Hematopoietic multipotent progenitor cell treated with erythropoietin and hydrocortisone succinate and interleukin-3 and kit ligand, for 17 days (in vitro differentiated cells): ENCODE data around the gene FOXE1.

Experiments used
- DNase-seq: peaks from one replicate; pipeline ENCODE4 v3.0.0-alpha.2; 2015; ENCODE audit warnings: low spot score

Gene FOXE1

DNA sequence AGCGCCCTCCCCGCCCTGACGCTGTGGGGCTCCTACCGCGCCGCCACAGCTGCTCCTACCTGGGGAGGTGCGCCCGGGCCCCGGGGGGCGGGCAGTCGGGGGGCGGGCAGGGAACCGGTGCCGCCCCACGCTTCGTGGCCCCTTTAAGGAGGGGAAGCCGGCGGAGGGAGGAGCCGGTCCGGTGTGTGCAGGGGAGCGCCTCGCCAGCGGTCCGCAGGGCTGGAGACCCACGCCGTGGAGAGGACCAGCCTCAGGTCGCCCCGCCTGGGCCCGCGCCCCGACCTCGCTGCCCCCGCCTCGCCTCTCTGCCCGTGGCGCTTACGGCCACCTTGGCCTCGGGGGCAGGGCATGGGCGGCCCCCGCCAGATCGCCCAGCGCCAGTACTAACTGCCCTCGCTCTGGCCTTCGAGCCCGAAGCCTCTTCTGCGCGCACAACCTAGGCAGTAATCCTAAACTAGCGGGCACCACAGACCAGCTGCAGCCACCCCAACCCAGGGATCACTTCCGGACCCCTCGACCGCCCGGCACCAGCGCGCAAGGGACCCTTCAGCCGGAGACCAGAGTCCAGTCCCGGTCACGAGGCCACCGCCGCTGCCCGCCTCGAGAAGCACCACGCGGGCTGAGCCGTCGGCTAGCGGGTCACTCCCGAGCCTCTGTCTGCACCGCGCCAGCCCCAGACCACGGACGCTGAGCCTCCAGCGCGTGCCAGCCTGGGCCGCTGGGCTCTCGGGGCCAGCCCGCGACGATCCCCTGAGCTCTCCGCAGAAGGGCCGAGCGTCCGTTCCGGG is at the start of gene FOXE1:
Gene FOXE1 (plus strand): TSS at position 171 of the 788 bp plus-strand sequence. CDS start 689 bp downstream, outside the sequence.
- no peak for DNase-seq

DNA sequence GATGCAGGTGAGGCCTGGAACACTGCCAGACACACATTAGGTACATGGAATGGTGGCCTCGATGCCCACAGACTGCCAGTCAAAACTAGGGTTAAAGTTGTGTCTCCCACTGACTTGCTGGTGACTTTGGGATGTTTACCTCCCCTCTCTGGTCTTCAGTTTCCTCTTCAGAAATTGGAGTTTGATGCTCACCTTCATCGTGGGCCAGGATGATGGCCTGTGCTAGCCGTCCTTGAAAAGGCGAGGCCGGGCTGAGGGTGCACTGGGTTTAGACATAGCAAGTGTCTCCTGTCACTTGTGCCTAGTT is 49.0 kb upstream of the FOXE1 start:
- DNase-seq: no peak

DNA sequence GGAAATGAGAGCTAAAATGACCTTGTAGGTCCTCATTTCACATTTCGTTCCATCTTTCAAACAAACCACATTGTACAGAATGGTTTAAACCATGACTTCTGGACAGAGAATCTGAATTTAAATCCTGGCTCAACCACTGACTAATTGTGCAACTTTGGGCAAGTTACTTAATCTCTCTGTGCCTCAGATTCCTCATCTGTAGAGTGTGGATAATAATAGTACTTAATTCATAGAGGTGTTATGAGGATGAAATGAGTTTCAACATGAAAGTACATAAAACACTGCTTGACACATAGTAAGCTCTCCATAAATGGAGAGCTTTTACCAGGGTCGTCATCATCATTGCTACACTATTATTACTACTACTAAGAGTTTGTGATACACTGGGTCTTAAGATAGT is 46.3 kb upstream of the FOXE1 start:
- DNase-seq: no peak

DNA sequence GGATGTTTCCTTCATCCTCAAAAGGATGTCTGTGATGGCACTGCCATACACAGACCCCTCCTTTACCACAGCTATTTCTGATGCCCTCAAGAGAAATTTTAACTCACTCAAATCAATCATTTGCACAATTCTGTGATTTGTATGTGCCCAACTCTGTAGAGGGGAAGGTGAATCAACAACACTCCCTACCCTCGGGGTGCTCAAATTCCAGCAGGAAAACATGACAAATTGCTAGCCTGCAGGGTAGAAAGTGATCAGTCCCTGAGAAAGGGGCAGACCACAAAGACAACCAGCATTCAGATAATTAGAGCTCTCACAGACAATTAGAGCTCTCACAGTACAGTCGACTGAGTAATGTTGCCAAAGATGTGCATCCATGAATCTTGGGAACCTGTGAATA is 45.3 kb upstream of the FOXE1 start:
- no peak for DNase-seq

DNA sequence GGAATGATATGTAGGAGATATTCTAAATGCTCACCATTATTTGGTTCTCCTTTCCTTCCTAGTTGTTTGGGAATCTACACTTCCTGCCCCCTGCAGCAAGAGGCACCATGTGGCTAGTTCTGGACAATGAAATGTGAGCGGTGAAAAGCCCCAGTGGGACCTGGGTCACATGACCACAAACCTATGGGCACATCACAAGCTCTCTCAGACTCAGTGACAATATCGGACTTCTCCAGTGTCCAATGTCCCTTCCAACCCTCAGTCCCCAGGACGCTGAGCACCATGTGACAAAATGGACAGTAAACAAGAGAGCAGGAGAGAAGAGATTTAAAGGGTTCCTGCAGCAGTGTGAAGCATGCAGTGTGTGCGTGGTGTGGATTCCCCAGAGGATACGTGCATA is 44.6 kb upstream of the FOXE1 start:
- DNase-seq: no peak

DNA sequence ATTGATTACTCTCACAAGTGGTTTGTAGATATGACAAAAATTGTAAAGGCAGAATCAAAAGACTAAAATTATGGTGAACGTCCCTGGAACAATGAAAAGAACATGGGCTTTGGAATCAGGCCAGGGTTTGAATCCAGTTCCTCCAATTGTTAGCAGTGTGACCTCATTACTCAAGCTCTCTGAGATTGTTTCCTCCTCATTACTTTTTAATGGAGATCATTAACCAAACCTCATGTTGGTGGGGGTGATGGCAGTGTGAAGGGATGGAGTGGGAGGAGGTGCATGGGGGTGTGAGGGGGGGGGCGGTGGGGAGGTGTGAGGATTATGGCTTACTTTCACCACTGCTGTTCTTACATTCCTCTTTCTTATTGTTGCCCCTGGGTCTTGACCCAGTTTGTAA is 44.1 kb upstream of the FOXE1 start:
- DNase-seq: no peak

DNA sequence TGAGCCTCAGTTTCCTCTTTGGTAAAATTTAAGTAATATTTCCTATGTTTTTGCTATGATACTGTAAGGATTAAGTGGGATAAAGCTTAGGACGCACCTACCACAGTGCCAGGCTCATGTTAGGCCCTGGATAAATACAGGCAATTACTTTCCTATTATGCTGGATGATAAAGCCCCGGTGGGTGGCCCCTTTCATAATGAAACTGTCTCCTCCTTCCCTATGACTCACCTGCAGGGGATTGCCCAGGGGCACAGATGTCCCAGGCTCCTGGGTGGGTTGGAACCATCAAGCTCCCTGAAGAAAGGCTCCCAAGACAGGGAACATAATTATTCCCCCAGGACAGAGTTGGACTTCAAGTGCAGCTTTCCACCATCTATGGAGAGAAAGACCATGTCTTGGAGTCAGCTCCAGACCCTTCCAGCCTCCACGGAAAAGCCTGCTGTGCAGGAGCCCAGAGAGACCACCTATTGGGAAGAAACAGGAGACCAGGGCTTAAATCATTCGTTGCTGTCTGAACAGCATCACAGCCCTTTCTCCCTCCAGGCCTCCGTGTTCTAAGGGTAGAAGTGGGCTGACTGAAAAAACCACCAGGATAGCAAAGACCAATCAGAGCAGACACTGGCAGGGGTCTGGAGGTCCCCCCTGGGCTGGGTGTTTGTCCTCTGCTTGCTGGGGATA is 43.2 kb upstream of the FOXE1 start:
- DNase-seq: no peak

DNA sequence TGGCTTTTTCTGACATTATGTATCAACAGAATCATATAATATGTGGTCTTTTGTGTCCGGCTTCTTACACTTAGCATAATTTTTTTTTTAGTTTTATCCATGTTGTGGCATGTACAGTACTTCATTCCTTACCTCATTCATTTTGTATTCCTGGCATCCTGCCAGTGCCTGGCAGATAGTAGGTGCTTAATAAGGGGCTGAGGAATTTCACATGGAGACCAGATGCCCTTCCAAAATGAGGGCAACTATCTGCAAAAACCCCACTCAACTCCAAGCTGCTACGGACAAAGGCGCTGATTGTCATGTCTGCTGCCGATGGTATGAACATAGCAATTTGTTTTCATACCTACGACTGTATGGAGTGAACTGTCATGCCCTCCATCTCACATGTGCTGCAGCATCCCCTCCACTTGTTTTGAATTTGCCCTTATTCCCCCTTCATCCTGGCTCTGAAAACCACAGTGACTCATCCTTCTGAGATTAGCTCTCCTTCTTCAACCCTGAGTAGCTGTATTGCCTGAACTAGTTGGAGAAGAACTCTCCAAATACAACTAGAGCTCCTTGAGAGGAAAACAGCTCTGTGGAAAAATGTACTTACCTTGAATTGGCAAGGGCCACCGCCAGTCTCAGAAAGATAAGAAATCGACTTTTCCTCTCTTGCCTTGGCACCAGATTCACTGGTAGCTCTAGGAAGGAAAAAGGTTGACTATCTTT is 41.3 kb upstream of the FOXE1 start:
- no peak for DNase-seq

DNA sequence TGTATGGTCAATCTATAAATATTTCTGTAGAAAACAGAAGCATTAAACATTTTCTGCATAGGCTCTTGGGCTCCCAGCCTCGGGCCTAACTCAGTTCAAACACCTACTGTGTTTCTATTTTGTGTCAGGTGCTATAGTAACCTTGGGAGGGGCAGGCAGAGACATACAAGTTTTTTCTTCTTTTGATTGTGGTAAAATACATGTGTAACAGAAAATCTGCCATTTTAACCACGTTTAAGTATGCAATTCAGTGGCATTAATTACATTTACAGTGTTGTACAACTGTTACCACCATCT is 40.8 kb upstream of the FOXE1 start:
- no peak for DNase-seq

DNA sequence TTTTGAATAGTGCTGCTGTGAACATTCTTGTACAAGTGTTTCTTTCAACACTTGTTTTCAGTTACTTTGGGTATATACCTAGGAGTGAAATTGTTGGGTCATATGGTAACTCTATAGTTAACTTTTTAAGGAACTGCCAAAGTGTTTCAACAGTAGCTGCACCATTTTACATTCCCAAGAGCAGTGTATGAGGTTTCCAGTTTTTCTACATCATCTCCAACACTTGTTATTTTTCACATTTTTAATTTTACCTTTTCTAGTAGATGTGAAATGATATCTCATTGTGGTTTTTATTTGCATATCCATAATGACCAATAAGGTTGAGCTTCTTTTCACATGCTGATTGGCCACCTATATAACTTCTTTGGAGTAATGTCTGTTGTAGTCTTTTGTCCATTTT is 40.0 kb upstream of the FOXE1 start:
- DNase-seq: no peak

DNA sequence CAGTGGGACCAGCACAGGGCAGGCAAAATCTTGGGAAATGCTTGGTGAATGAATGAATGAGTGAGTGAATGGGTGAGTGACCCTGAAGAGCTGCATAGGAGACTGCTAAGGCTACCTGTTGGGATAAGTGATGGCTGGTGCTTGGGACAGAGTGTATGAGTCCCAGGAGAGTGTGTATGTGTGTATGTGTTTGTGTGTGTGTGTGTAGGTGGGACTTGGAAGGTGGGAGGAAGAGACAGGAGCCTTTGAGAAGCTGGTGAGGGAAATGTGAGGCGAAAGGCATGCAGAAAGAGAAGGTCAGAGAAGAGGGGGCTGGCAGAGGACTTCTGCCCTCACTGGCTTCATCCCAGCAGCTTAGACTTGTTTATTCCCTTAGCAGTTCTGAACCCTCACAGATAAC is 33.3 kb upstream of the FOXE1 start:
- DNase-seq: no peak

DNA sequence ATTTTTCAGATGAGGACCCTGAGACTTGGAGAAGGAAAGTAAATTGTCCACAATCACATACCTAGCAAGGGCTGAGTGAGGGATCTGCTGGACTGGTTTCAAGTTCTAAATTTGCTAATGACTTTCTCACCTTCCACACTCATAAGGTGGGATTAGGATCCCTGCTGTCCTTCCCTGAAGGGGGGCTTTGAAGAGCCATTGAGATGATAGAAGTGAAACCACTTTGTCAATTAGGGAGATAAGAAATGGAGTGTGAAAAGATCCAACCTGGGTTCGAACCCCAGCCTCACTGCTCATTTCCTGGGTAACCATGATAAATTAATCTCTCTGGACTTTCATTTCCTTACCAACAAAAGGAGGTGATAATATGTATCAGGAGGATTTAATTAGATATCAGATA is 32.7 kb upstream of the FOXE1 start:
- no peak for DNase-seq

DNA sequence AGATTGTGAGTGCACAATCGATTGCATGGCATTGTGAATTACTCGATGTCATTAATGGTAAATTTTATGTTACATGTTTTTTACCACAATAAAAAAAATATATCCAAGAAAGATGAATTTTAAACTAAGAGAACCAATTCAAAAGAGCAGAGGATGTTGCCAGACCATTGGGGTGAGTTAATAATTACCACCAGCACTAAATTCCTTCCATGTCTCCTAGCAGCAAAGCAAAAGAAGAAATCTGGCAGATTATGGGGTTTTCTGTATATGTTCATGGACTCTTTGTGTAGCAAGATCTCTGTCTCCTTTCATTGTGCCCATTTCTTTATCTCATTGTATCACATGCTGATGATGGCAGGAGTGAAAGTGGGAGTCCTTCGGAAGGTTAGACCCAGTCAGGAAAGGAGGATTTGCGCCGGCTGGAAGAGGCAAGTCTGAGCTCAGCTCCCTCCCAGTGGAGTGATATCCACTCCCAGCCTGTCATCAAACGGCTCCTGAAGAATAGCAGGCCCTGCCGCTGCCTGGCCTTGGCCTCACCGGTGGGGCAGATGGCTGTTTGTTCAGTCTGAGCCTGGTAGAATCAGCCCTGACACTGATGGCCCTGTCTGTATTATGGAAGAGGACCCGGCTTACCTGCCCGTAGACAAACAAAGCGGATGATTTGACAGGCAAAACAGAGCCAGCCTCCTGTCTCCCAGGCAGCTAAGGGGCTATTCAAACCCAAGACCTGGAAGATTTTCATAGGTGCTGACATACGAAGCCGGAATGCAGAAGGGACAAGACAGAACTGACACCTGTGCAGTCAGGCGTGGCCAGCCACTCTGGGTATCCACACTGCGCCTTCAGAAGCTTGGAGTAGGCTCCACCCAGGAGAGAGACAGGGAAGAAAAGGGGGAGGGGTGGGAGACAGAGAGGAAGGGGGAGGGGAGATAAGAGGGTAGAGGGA is 21.9 kb upstream of the FOXE1 start:
- no peak for DNase-seq

DNA sequence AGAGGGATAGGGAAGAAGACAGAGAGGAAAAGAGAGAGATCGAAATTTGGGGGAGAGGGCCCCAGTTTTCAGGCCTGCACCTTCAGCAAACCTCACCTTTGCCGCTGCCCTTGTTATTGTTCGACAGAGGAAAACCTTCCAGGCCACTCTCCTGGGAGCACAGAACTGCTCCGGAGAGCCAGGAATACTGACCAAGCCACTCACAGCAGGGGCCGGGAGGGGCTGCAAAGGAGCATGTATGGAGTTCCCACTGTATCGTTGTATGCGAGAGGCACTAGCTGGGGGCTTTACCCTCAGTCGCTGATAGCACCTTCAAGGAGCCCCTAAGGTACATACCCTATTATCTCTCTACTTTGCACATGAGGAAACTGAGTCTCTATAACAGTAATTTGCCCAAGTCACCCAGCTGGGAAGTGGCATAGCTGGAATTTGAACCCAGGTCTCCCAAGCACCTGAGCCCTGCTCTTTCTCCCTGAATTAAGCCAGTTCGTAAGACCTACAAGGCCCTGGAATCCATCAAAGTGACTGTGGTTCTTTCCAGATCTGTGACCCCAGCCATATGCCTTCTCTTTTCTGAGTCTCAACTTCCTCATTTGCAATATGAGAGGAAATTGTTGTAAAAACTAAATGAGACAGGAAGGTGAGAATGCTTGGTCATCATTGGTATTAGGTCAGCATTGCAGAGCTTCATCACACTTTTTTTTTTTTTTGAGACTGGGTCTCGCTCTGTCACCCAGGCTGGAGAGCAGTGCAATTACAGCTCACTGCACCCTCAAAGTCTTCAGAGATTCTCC is 21.0 kb upstream of the FOXE1 start:
- DNase-seq: no peak

DNA sequence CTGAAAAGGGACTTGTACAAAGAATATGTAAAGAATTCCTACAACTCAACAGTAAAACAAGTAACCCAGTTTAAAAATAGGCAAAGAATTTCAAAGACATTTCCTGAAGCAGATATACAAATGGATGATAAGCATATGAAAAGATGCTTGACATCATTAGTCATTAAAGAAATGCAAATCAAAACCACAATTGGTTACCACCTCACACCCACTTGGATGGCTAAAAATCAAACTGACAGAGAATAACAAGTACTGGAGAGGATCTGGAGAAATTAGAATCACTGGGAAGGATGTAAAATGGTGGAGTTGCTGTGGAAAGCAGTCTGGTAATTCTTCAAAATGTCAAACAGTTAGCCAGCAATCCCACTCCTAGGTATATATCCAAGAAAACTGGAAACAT is 12.5 kb upstream of the FOXE1 start:
- no peak for DNase-seq

DNA sequence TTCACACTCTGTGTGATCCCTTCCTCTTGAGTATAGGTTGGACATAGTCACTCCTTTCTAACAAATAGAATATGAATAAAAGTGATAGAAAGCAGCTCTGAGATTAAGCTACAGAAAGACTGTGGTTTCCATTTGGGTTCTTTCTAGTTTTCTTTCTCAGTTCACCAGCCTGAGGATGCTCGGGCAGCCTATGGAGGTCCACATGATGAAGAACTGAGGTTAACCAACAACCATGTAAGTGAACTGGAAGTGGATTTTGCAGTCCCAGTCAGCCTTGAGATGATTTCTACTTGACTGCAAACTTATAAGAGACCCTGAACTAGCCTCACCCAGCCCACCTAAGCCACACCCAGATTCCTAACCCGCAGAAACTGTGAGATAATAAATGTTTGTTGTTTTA is 10.1 kb upstream of the FOXE1 start:
- DNase-seq: no peak

DNA sequence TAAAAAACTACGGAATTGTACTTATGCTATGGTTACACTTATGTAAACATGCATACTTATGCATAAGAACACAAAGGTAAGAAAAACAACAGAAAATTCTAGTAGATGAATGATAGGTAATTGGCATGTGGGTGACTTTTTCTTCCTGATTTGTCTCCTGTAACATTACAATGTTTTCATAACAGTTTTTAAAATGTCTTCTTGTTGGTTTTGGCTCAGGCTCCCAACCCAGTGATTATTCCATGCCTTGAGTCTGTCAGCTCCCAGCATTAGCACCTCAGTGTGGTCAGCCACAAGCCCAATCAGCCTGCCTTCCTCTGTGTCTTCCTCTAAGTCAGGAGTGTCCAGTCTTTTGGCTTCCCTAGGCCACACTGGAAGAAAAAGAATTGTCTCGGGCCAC is 7.9 kb upstream of the FOXE1 start:
- no peak for DNase-seq

DNA sequence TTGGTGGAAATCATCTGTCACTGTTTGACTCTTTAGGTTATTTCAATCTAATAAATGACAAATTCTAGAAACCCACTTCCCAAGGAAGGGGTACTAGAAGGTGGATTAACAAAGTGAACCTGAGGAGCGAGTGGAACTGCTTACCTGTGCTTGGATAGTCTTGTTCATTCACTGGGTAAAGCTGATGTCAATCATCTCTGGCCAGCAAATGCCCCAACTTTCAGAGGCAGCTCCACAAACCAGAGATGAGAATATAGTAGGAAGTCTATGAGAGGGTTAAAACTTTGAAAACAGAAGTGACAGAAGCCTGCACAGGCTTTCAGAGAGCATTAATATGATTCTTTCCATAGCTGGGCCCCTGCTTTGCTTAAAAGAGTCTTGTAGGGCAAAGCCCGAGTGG is 7.3 kb upstream of the FOXE1 start:
- no peak for DNase-seq

DNA sequence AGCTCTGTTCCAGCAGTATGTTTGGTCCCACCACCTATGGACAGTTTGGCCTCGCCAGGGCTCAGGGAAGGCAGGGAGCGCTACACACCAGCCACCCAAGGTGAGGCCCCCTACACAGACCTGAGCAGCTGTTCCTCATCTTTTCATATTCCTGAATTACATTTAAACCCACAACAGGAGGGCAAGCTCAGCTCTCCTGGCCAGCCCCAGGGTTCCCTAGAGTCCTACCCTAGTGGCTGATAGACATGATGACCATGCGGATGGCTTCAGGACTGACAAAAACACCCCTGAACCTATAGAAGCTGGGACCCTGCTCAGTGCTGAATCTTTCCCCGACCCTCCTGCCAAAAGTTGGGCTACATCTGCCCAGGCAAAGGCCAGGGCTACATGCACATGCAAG is 6.7 kb upstream of the FOXE1 start:
- no peak for DNase-seq

DNA sequence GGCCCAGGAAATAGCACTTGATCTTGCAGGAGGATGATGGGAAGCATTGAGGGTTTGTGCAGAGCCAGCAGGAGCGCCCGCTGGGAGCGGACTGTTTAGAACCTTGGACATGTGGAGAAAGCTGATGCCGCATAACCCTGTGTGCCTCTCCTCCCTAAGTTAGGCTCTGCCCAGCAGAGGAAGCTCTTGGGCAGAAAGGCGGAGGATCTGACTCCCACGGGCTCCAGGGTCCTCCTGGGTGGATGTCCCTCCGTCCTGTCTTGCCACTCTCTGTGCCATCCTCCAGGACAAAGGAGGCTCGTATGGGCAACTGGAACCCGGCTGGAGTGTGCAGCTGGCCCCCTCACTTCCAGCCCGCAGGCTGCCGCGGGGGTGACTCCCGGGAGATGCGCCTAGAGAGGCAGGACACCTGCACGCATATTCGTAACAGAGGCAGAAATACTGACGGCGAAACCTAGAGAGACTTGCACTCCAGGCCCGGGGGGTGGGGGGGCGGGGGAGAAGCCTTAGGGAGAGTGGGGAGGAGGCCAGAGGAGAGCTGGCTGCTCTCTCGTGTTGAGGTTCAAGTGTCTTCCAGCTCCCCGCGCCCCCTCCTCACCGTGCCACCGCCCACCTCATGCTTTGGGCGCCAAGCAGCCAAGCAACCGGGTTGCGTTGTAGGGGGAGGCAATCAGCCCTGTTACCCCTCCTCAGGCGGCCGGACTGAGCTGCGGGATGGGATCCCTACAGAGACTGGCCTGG is 5.4 kb upstream of the FOXE1 start:
- DNase-seq: no peak

DNA sequence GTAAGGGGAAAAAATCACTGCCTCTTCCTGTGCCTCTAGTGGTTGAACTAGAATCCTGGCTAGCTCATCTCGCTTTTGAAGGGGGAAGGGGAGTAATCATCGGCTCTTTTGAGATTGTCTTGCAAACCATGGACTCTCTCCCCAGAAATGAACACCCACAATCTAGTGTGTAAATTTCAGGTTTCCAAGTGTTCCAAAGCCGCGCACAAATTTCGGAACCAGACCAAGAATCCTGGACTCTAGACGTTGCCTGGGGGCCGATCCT is 4.9 kb upstream of the FOXE1 start:
- DNase-seq: no peak
